Mesothelial cell of epicardium (in vitro differentiated cells): Measurements from ENCODE around the gene JARID2. TPM values are rescaled to one million over a fixed set of nuclear protein-coding genes. Genes with fewer than 3 reads are reported as not detected.
A peak's percentile ranks its signal among the peaks of the same experiment; 100 is the strongest.

Source experiments
- DNase-seq, 2 experiments: peaks; one replicate each; pipeline ENCODE4 v3.0.0; 2021; ENCODE audit warnings: low spot score in 2 of 2; ENCODE audit not compliant: unreplicated experiment in 2 of 2
- H3K27ac Mint-ChIP-seq: 2 replicates; pipeline ENCODE4 v1.8.0; 2021; ENCODE audit warnings: mixed read lengths
- H3K27me3 Mint-ChIP-seq: 2 replicates; pipeline ENCODE4 v1.8.0; 2021; ENCODE audit warnings: low read depth, mixed read lengths
- H3K36me3 Mint-ChIP-seq: 2 replicates; pipeline ENCODE4 v1.8.0; 2021; ENCODE audit warnings: mixed read lengths
- H3K4me1 Mint-ChIP-seq: 2 replicates; pipeline ENCODE4 v1.8.0; 2021; ENCODE audit warnings: mixed read lengths
- H3K4me3 Mint-ChIP-seq: 2 replicates; pipeline ENCODE4 v1.8.0; 2021; ENCODE audit warnings: mild to moderate bottlenecking, moderate library complexity, mixed read lengths
- H3K9me3 Mint-ChIP-seq: 2 replicates; pipeline ENCODE4 v1.8.0; 2021; ENCODE audit warnings: mixed read lengths
- total RNA-seq: library from RNA; stranded (reverse); gene quantifications from 3 replicates; pipeline ENCODE4 v1.2.1, GENCODE V29; 2021
- TF ChIP-seq, protein P1 (sequence below): fragments of 200-600 bp; sonication (generic); IDR thresholded peaks from one replicate; pipeline ENCODE4 v1.5.0; 2021; ENCODE audit warnings: antibody characterized with exemption; ENCODE audit not compliant: unreplicated experiment

Gene JARID2
- total RNA-seq, 1 donor from 2014 or later: 35.3 TPM

DNA sequence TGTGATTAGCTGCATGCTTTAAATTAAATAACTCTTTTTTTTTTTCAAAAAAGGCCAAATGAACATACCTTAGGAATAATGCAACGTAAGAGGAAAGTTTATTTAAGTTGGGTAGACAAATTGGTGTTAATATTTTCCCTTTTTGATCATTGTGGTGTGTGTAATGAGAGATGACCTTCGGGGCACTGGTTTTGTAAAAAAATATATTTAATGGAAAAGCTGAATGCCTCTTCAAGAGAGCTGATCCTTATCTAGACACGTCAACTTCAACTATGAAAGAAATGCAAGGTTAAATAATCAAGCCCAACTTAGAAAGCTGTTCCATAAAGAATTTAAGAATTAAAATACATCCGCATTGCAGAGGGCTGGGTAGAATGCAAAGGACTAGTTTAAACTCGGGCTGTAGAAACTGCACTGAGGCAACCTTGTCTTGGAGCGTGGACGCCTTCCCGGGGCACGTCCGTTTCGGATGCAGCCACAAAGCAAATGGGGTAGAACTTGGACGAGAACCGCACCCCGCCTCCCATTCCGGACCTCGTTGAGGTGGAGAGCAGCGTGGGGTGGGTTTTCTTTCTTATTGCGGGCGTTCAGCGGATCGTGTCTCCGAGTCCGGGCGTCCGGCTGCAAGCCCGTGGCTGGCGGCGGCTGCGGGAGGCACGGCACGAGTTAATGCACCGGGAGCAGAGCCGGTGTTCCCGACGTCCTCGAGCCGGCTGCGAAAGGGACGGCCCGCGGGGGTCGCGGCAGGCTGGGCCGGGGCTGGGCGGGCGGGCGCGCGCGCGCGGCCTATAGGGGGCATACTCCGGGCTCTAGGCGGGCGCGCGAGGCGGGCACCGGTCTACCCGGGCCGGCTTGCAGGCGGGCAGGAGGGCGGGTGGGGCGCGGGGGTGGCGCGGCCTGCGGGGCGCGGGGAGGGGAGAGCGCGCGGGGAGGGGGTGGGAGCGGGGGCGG is 1.9 kb downstream of the JARID2 start:
- no peaks in the 10 kb centered on the region for H3K27me3 Mint-ChIP-seq
- TF ChIP-seq, protein P1, sequence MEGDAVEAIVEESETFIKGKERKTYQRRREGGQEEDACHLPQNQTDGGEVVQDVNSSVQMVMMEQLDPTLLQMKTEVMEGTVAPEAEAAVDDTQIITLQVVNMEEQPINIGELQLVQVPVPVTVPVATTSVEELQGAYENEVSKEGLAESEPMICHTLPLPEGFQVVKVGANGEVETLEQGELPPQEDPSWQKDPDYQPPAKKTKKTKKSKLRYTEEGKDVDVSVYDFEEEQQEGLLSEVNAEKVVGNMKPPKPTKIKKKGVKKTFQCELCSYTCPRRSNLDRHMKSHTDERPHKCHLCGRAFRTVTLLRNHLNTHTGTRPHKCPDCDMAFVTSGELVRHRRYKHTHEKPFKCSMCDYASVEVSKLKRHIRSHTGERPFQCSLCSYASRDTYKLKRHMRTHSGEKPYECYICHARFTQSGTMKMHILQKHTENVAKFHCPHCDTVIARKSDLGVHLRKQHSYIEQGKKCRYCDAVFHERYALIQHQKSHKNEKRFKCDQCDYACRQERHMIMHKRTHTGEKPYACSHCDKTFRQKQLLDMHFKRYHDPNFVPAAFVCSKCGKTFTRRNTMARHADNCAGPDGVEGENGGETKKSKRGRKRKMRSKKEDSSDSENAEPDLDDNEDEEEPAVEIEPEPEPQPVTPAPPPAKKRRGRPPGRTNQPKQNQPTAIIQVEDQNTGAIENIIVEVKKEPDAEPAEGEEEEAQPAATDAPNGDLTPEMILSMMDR: no peak
- H3K36me3 Mint-ChIP-seq: no peaks in the 10 kb centered on the region
- no peaks in the 10 kb centered on the region for H3K9me3 Mint-ChIP-seq
- H3K27ac Mint-ChIP-seq: peak overlapping the region; percentile 99
- H3K4me3 Mint-ChIP-seq: peak overlapping the region; percentile 99
- peak; percentile 35 to 64 for DNase-seq
- peaks cover 43% of the 10 kb centered on the region for H3K4me1 Mint-ChIP-seq

DNA sequence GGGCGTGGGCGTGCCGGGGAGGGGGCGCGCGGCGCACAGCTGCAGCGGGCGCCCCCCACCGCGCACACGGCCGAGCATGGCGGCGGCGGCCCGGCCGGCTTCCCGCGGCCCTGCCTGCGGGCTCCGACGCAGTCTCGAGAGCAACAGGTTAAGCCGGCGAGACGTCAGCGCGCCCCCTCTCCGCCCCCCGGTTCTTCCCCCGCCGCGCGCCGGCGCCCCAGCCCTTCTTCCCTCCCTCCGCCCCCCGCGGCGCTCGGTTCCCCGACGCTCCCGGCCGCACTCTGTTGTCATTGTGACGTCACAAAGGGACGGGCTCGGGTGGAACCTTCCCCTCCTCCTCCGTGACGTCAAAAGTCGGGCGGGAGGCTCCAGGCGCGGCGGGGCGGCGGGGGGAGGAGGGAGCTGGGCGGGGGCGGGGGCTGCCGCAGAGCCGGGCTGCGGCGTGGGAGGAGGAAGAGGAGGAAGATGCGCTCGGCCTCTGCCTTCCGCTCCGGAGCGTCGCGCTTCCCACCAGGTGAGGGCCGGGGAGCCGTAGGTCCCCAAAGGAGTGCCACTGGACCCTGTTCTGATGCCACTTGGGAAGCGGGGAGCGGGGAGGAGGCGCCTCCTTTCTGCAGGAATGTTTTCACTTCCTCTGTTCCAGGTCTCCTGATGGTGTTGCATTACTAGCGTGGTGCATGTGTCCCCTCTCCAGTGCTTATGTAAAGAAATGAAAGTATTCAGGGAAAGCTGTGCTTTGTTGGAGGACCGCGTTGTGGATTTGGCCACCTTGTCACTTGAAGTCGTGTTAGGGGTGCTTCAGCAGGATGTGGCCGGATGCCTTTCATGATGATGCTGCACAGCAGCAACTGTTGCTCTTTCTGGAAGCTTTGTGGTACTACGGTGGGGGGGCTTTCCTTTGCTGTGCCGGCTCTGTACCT is 2.8 kb downstream of the JARID2 start:
- Mint-ChIP-seq H3K4me1 (peaks cover 42% of the 10 kb centered on the region), H3K4me3 (peak overlapping the region; percentile 86)

DNA sequence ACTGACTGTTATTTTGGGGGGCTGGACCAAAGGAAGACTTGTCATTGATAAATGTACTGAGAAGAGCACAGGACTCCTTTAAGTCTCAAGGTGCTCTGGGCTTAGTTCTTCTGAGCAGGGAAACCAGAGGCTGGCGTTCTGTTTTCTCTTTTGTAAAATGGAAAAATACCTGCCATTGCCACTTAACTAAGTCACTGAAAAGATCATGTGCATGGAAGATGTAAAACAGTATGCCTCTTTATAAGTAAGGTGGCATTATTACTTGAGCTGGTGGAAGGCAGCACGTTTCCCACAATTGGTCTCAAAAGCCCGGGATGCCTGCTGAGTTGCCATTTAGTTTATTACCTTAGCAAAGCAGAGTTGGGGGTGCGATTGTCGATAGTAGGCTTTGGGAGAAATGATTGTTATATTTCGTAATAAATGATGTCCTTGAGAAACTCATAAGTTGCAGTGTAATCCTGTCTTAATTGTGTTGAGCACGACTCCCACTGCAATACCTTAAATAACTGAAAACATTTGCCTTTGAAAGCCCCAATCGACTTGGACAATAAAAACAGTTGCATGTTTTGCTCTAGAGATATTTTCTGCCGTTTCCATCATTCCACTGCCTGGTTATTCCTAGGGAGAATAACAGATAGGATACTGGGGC is 3.6 kb downstream of the JARID2 start:
- H3K9me3 Mint-ChIP-seq: no peaks in the 10 kb centered on the region
- TF ChIP-seq, protein P1: no peak
- no peak for DNase-seq
- no peaks in the 10 kb centered on the region for H3K36me3 Mint-ChIP-seq
- peak overlapping the region; percentile 86 for H3K4me3 Mint-ChIP-seq
- H3K4me1 Mint-ChIP-seq: peaks cover 43% of the 10 kb centered on the region
- peak overlapping the region; percentile 98 for H3K27ac Mint-ChIP-seq
- H3K27me3 Mint-ChIP-seq: no peaks in the 10 kb centered on the region

More for the DNA sequence above, 2.8 kb downstream of the JARID2 start:
- peak; percentile 90 to 93 for DNase-seq
- TF ChIP-seq, protein P1: no peak
- Mint-ChIP-seq H3K27ac (peak overlapping the region; percentile 98), H3K27me3 (no peaks in the 10 kb centered on the region), H3K9me3 (no peaks in the 10 kb centered on the region), H3K36me3 (no peaks in the 10 kb centered on the region)

DNA sequence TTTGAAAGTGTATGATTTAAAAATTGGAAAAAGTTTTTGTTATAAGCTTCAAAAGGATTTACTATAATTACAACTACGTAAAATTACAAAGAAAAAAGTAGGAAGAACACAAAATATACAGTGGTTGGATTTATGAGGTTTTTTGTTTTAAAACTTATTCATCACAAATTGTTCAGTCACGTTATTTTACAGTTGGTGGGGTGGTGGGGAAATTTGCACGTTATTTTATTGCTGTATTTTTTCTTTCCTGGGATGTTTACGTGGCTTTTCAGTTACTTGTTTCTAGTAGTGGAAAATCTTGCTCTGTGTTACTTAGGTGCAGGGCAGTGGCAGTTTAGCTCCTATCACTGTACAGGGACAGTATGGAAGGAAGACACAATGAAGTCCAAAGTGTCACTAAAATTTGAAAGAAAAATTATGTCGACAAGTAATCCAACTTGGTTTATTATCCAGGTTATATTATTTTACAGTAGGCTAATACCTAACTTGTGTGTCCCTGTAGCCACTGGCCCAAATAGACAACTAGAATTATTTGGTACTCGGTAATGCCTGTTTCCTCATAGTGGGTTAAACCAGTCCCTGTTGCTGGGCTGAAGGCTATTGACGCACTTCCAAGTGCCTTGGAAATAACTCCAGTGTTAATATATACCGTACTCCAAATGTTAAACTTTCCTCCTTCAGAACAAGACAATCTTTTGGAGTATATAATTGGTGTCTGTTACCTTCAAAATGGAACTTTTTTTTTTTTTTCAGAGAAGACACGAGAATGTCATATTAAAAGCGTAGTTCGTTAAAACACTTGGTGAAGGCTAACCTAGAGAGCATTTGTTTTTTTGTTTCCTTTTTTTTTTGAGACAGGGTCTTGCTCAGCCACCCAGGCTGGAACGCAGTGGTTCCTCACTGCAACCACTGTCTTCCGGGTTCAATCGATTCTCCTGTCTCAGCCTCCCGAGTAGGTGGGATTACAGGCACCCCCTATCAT is 4.6 kb downstream of the JARID2 start:
- H3K27me3 Mint-ChIP-seq: no peaks in the 10 kb centered on the region
- peak overlapping the region; percentile 17 for H3K27ac Mint-ChIP-seq
- no peaks in the 10 kb centered on the region for H3K9me3 Mint-ChIP-seq
- H3K4me1 Mint-ChIP-seq: peaks cover 46% of the 10 kb centered on the region
- TF ChIP-seq, protein P1: no peak
- no peak for DNase-seq
- H3K36me3 Mint-ChIP-seq: no peaks in the 10 kb centered on the region
- H3K4me3 Mint-ChIP-seq: no peak overlapping the region
